NK-92 treated with Interleukin-12 subunit alpha and Interleukin-12 subunit beta, amount 100 ng/mL, for 24 hours (cell line): ENCODE data around the gene CCL4.
"Not testable (repeated sequence)": the region's sequence is repeated elsewhere in the genome, so short reads cannot be mapped to it uniquely, and the experiment has no call there.

Experiments used
- DNase-seq: peaks from one replicate; lab custom pipeline; 2025; lab: John Stamatoyannopoulos, UW

Gene CCL4

DNA sequence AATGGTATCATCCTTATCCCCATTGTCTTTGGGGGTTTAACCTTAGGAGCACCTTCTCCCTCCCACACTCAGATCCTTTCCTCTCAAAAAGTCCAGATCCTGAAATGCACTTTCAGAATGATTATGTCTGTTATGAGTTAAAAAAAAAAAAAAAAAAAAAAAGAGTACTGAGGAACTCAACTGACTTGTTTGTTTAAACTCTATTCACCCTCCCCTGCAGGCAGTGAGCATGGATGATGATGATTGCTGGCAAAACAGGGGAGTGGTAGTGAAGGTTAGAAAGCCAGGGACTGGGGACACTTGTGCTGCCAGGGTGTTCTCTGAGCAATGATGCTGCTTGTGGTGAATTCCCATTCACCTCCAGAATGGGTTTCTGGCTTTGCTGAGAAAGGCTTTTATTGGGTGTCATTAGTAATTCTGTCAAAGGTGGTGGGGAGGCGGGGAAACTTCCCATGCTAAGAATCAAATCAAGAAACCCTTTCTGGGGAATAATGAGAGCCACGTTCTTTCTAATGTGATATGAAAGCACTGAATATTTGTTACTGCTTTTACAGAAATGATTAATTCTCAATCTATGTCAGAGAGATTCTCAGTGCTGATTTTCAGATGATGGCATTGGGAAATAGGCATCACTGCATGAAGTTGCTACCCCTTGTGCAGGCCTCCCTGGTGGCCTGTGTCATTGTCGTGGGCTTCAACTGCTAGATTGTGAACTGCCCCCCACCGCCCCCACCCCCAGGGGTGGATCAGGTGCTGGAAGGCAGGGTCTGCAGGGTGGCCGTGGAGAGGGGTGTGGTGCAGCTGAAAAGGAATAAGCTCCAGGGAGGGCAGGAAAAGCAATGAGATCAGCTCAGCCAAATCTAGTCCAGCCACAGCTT is 14.1 kb downstream of the CCL4 start:
- no peak for DNase-seq

DNA sequence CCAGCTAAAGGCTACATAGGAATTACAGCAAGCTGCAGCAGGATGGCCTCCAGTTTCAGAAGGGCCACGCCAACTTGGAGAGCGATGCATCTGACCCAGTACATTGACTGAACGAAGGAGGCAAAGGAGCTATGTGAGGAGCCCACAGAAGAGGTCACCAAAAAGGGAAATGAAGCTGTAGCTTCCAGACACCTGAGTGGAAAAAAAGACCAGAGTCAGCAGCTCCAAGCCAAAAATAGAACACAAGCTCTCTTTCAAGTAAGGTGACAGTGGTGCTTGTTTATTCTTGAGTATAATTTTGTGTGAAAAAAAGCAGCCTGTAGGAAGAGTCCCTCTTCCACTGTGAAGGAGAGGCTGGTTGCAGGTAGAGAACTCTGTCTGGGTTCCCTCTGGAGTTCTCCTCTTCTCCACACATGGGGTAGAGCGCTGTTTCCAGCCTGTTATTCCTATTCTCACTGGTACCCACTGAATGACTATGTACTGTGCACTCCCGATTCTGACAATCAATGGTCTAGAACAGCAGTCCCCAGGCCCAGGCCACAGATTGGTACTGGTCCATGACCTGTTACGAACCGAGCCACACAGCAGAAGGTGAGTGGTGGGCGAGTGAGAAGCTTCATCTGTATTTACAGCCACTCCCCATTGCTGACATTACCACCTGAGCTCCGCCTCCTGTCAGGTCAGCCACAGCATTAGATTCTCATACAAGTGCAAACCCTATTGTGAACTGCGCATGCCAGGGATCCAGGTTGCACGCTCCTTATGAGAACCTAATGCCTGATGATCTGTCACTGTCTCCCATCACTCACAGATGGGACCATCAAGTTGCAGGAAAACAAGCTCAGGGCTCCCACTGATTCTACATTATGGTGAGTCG is 15.1 kb downstream of the CCL4 start:
- DNase-seq, result no peak

DNA sequence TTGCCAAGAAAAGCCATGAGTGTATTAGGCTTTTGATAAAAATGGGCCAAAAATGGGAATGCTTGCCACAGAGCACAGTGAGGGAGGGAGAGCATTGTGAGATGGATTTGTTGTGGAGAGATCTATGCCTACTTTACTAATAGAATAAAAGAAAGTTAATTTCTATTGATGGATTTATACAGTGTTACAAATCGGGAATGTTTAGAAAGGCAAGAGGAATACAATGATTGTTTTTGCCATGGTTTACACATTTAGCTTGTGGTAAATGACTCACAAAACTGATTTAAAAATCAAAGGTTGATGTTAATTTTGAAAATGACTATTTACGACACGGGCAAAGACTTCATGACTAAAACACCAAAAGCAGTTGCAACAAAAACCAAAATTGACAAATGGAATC is 16.6 kb downstream of the CCL4 start:
- DNase-seq, result no peak

DNA sequence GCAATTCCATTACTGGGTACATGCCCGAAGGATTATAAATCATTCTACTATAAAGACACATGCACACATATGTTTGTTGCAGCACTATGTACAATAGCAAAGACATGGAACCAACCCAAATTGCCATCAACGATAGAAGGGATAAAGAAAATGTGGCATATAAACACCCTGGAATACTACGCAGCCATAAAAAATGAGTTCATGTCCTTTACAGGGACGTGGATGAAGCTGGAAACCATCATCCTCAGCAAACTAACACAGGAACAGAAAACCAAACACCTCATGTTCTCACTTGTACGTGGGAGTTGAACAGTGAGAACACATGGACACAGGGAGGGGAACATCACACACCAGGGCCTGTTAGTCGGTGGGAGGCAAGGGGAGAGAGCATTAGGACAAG is 17.5 kb downstream of the CCL4 start:
- not testable (repeated sequence) for DNase-seq

DNA sequence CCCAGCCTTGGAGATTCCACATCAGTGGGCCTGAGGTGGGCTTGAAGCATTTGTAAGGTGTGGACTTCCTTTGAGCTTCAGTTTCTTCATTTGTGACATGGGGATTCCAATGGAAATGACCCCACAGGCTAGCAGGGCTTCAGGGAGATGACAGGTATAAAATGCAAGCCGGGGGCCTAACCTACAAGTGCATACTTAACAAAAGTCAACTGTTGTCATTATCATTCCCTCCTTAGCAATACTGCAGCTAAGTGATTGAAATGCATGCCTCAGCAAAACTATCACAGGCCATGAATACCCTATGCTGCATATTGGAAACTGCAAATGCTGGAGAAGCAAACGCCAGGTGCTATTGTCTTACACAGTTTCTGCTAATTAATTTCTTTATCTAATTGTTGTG is 19.8 kb downstream of the CCL4 start:
- no peak for DNase-seq

DNA sequence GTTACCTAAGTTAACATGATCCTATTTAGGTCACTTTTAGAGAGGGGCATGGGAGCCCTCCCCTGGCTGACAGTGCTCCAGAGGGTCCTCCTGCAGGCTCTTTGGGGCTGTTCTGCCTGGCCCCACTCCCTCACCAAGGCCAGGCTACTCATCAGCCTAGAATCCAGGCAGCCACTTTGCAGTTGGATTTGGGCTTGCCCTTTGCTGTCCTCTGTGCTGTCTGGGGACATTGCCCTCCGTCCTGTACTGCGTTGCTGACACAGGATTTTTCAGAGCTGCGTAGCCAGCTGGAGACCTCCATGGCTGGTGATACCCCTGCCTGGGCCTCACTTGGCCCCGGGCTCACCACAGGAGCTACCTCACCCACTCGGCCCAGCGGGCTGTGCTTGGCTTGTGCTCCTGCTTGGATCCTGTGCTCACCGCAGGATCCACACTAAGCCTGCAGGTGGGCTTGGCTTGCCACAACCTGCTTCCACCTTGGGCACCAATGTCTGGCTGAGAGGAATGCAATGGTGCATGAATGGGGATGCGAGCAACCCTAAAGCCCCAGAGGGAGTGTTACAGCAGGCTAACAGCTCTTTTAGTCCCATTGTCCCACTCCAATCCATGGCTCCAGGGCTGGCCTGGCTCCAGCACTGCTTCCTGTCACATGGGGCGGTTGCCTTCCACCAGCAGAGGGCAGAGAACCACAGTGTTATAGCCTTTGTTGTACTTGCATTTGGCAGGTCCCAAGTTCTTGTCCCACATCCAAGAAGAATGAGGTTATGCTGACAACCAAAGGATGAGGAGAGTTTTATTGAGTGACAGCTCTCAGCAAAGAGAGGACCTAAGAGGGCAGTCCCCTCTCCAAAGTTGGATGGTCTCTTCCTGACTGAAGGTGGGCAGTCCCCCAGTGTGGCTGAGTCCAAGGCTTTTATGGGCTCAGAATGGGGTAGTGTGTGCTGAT is 21.5 kb downstream of the CCL4 start:
- peak; percentile 8 for DNase-seq

DNA sequence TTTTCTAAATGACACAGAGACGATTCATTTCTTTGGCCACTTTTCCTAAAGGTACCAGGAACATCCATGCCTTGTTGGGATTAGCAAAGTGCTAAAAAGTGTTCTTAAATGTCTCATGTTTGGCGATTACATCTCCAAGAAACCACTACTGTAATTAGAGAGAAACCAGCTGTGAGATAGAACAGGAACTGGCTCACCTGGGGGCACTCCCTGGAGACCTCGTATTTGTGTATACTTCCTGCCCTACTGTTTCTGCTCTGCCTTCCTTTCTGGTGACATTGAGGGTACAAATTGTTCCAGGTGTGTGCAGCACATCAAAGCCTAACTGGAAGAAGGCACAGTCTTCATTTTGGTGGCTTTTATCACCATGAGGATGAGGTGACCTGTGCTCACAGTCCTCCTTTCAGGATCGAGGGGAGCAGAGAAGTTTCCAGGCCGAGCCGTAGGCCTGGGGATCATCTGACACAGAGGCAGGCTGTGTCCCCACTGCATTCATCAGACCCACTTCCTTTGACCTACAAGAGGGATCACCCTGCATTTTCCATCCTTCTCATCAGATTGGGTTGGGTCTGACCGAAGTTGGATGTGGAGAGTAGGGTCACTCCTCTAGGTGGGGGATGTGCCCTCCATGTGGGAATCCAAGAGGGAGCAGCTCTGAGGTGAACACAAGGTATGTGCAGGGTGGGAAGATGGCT is 23.7 kb downstream of the CCL4 start:
- DNase-seq, result no peak

DNA sequence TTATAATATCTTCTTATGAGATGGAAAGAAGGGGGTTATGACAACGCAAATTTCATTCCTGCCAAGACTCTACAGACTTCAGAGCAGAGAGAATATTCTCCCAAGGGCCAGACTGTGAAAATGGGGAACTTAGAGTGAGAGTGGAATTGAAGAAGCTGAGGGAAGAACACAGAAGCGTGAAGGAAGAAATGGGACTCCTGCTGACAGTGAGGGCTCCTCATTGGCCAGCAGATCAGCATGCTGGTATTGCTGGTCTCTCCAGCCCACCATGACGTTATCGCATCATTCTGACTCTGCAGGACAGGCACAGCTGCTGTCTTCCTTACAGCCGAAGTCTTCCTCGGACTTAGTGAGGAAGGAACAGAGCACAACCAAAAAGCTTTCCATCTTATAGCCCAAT is 24.3 kb downstream of the CCL4 start:
- DNase-seq, result no peak

DNA sequence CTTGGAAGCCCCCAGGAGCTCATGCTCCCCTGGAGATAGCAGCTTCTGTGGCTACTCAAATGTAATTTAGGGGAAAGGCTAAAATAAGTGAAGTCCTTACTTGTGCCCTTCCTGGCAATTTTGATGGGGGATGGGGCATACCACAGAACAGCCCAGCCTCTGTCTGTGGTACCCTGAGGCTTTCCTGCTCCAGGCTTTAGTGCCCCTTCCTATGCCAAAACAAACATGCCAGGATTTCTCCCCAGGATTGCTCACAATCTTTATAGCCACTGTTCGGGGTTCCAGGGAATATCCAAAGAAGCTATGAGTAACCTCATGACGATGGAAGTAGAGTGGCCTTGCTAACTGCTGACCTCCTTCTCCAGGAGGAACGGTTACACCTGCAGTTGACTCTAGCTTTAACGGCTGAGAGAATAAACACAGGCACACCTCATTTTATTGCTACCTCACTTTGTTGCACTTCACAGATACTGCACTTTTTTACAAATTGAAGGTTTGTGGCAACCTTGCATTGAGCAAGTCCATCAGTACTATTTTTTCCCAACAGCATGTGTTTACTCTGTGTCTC is 24.9 kb downstream of the CCL4 start:
- DNase-seq, result no peak

DNA sequence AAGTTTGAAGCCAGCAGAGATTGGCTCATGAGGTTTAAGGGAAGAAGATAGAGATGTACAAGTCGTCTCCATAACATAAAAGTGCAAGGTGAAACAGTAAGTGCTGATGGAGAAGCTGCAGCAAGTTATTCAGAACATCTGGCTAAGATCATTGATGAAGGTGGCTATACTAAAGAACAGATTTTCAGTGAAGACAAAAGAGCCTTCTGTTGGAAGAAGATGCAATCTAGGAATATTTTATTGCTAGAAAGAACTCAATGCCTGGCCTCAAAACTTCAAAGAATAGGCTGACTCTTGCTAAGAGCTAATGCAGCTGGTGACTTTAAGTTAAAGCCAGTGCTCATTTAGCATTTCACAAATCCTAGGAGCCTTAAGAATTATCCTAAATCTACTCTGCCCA is 26.0 kb downstream of the CCL4 start:
- no peak for DNase-seq

DNA sequence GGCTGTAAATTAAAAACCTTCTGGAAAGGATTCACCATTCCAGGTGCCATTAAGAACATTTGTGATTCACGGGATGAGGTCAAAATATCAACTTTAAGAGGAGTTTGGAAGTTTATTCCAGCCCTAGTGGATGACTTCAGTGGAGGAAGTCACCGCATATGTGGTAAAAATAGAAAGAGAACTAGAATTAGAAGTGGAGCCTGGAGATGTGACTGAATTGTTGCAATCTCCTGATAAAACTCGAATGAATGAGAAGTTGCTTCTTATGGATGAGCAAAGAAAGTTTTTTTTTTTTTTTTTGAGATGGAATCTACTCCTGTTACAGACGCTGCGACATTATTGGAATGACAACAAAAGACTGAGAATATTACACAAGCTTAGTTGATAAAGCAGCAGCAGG is 26.7 kb downstream of the CCL4 start:
- DNase-seq, result no peak

DNA sequence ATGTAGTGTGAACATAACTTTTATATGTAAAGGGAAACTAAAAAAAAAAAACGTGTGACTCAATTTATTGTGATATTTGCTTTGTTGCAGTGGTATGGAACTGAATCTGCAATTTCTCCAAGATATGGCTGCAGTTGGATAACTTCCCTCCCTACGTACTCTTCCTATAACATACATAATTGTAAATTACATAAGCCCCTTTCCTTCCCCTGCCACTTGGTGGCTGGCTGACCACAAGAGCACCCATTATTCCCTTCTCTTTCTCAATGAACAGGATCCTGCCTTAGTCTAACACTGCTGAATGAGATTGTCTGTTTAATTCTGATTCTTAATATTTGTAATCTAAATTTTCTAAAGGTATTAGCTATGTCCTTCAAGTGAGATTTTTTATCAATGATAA is 27.8 kb downstream of the CCL4 start:
- DNase-seq, result no peak

DNA sequence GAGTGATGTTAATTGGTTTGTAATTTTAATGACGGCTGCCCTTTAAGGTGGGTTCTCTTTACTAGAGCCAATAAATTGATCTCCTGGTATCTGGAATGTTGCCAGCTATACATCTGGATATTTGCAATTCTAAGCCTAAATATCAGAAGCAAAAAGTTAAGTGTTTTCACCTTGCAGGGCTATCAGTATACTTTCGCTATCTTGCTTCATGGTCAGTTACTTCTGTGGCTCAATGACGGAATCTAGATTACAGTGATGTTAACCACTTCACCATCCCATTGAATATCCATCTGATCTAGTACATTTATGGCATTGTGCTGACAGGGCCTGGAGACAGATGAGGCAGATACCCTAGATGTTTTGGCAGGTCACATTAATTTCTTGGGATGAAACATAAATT is 28.3 kb downstream of the CCL4 start:
- no peak for DNase-seq

DNA sequence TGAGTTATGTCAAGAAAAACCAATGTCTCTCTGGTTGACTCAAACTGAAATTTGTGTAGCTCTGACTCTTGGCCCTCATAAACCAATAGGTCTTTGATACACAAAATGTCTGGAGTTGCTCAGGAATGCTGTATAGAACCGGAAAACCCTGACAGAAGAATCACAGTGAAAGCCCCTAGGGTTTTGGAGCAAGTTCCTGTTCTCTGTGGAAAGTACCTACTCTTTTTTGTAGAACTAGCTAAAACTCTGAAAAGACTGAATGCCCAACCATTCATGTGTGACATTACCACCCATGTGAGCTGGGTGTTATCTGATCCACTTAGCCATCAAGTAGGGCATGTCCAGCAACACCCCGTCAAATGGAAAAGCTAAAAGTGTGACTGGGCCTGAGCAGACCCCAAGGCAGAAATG is 28.8 kb downstream of the CCL4 start:
- no peak for DNase-seq

DNA sequence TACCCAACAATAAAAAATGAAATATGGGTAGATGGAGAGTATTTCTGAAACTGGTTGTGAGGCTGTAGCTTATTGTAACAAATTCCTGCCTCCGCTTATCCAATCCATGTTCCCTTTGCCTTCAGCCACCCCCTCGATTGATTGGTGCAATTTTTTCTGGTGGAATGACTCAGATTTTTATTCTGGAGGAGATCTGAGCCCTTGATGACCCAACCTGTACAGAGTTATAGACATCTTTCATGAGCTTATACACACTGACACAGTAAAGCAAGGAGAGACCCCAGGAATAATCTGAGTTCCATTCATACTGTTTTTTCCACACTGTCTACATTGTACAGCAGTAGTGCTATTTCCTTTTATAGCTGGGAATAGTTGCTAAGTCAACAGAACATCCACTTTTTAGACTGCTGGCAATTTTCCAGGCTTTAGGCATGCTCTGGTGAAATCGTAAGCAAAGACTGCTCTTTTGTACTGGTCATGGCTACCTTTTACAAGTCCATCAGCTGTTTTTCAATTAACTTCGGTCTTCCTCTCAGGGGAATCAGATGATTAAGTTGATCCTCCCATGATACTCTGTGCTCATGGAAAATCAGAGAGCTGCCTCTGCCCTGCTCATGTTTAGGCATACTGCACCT is 30.1 kb downstream of the CCL4 start:
- DNase-seq, result no peak

DNA sequence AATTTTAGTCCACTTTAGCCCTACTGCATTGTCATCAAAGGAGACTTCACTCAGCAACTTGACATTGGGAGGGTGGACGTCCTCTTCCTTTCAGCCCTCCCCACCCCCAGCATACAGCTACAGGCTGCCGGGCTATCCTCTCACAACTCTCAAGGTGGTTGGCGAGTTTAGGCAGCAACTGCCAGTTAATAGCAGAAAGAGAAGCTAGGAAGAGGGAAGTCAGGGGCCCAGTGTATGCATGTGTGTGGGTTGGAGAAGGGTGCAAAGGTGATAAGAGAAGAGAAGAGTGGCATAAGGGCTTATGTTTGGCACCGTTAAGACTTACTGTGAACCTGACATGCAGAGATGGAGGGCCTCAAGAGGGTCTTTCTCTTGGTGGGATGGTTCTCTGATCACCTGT is 31.8 kb downstream of the CCL4 start:
- no peak for DNase-seq

DNA sequence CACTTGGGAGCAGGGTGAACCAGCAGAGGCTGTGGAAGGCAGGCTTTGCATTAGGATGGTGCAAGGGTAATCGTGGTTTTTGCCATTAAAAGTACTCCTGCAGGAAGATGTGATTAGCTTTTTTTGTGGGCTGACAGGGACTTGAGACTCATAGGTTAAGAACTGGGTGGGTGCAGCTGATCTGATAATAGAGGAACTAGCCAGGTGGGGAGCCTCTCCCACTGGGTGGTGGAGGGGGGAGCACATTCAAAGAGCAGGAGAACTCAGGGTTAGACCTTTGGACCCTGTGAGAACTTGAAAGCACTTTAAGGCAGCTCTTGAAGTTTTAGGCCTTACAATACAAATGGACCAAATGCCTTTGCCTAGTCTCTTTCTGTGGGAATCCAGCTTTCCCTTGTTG is 32.4 kb downstream of the CCL4 start:
- no peak for DNase-seq

DNA sequence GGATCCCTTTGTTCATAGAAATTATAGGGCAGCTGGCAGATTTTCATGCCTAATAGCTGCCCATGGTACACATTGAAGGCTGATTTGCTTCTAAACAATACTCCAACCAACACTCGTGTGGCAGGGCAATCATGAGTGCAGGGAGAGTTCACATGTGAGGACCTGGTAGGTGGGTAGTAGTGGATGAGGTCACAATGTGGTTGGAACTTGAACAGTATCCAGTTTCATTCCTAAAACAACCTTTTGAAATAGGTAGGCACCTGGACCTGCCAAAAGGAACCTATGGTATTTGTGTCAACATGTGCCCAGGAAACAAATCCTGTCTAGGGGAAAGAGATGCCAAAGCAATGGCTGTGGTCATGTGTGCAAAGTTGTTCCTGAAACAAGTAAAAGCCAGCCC is 32.8 kb downstream of the CCL4 start:
- DNase-seq, result no peak

DNA sequence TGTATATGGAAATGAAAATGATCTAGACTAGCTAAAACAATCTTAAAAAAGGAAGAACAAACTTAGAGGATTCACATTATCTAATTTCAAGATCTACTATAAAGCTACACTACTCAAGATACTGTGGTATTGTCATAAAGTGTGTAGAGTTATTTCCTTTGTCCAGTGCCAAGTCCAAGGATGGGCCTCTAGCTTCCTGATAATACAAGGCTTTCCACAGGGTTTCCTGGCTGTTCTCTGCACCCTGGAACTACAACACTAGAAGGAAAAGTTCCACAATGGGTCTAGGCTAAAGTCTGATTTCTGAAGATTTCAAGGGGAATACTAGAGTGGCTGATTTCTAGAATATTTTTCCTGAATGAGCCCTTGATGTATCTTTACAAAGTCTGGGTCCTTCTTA is 38.6 kb downstream of the CCL4 start:
- DNase-seq, result no peak

DNA sequence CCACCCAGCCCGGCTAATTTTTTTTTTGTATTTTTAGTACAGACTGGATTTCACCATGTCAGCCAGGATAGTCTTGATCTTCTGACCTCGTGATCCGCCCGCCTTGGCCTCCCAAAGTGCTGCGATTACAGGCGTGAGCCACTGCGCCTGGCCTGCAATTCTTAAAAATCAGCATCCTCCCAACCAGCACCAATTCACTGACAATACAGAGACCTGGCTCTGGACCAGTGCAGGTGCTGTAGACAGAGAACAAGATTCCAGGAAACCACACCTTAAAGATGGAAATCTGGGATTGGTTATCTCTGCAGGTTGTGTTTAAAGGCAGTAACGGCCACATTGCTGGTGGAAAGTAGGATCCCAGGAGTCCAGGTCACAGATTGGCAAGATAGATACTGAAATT is 39.2 kb downstream of the CCL4 start:
- DNase-seq, result no peak

DNA sequence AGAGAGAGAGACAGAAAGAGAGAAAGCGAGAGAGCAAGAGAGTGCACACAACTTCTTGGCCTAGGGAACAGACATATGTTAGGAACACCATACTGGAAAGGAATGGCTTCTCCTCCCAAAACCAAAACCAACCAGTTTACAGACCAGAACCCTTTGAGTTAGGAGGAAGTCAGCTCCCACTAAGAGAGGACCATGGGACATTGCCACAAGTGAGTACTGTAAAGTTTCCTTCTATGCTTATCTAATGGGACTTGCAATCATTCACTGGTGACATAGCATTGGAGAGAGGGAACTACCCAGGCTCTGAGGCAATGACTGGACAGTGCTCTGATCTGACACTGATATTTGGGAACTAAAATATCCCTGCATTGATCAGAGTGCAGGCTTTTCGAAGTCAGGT is 40.4 kb downstream of the CCL4 start:
- no peak for DNase-seq
